ENCODE data around the gene TMEM225B.

- TF ChIP-seq POLR2AphosphoS5 (IDR thresholded peaks at IDR 0.05) (no peak), CTCF (IDR thresholded peaks at IDR 0.05) (no peak), POLR2A (IDR thresholded peaks at IDR 0.05) (no peak)
Measured at GRCh38 chr7:99629643-99630042, 31.6 kb downstream of the TMEM225B start.
